D721Med (cell line): ENCODE measurements around the gene MAP7D3.

ENCODE experiments used
- DNase-seq: peaks from one replicate; pipeline ENCODE4 v3.0.0; 2011; ENCODE audit warnings: low spot score; ENCODE audit not compliant: insufficient read length
- FAIRE-seq: peaks from 2 replicates; lab custom pipeline; 2011; peaks lifted over from hg19 to GRCh38; lab: Jason Lieb, UNC
- CTCF ChIP-seq: IDR thresholded peaks from 2 replicates; pipeline ENCODE4 v1.5.1; 2012; ENCODE audit warnings: mild to moderate bottlenecking, control low read depth; ENCODE audit not compliant: insufficient read depth; ENCODE audit errors: missing control alignments

MAP7D3 gene

GRCh38 chrX:136212557-136213111 is 38.6 kb downstream of the MAP7D3 start:
- no peak for DNase-seq
- no peak for TF ChIP-seq CTCF
- FAIRE-seq: no peak

GRCh38 chrX:136211766-136212556 is 39.2 kb downstream of the MAP7D3 start:
- TF ChIP-seq CTCF: no peak
- DNase-seq (no peak), FAIRE-seq (no peak)

DNA sequence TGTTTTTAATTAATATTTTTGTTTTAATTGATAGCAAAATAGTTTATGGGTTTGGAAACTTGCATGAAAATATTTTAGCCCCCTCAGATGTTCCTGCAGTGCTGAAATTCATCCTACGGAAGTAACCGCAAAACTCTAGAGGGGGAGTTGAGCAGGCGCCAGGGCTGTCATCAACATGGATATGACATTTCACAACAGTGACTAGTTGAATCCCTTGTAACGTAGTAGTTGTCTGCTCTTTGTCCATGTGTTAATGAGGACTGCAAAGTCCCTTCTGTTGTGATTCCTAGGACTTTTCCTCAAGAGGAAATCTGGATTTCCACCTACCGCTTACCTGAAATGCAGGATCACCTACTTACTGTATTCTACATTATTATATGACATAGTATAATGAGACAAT is 40.4 kb downstream of the MAP7D3 start:
- DNase-seq: no peak
- no peak for FAIRE-seq
- no peak for TF ChIP-seq CTCF

- TF ChIP-seq CTCF: no peak
- DNase-seq (no peak), FAIRE-seq (peak; percentile 78)
Observed at GRCh38 chrX:136210243-136210642, 41.0 kb downstream of the MAP7D3 start.

- DNase-seq (no peak), FAIRE-seq (no peak)
- TF ChIP-seq CTCF: no peak
Observed at GRCh38 chrX:136209751-136210150, 41.4 kb downstream of the MAP7D3 start.

DNA sequence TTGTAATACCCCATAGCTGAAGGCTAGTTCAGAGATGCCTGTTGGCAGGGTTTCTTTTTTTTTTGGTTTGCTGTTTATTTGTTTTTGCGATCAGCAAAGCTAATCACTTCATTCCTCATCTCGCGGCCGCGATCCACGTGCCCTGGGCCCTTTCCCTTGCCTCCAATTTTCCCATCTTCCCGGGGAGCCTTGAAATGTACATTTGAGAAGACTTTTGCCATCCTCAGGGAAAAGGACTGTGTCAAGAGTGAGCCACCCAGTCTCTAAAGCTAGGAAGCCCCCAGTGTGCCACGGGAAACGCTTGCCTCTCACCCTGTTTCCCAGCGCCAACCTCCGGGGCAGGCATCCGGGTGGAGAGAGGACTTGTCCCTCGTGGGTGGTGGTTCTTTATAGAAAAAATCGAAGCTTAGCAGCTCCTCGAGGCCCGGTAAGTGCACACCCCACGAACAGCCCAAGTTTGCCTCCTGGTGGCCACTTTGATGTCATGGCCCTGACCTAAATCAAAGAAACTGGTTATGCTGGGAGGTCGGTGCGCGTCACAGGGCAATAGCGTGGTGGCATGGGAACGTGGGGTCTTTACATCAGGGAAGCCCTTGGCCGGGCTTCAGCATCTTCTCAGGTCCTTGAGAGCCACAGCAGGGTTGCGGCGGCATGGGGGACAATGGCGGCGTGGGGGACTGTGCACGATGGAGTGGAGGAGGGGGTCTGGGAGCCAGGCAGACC is 42.0 kb downstream of the MAP7D3 start:
- TF ChIP-seq CTCF: peak; percentile 44

GRCh38 chrX:136207546-136207945 is 43.7 kb downstream of the MAP7D3 start:
- DNase-seq (no peak), FAIRE-seq (no peak)
- TF ChIP-seq CTCF: no peak

More for the DNA sequence above, 42.0 kb downstream of the MAP7D3 start:
- no peak for FAIRE-seq
- DNase-seq: no peak
